NCI-H2227 treated with DMSO at 0.1 percent for 48 hours (cell line): ENCODE results near the gene SYDE1.
"Not testable (repeated sequence)": the region's sequence is repeated elsewhere in the genome, so short reads cannot be mapped to it uniquely, and the experiment has no call there.

Experiments used
- DNase-seq: peaks from one replicate; lab custom pipeline; 2025; lab: John Stamatoyannopoulos, UW

Gene SYDE1

GRCh38 chr19:15107061-15108010 lies at the start of gene SYDE1:
TSS of gene SYDE1 (plus strand) at chr19:15107401. CDS start at chr19:15107434, 33 bp downstream.
- no peak for DNase-seq

GRCh38 chr19:15062036-15062435 lies 45.2 kb upstream of the SYDE1 start:
- no peak for DNase-seq

DNA sequence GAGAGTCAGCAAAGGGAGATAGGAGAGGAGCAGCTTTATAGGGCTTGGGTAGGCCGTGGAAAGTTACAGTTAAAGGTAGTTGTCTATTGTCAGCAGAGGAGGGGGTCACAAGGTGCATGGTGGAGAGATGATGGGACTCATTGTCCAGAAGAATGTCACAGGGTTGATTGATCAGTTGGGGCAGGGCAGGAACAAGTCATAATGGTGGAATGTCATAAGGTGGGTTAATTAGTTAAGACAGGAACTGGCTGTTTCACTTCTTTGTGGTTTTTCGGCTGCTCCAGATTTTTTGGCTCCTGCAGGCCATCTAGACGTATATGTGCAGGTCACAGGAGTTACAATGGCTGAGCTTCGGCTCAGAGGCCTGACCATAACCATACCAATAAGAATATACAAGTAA lies 36.8 kb upstream of the SYDE1 start:
- not testable (repeated sequence) for DNase-seq

- DNase-seq: no peak
Measured at GRCh38 chr19:15072930-15073647, 34.1 kb upstream of the SYDE1 start.

DNA sequence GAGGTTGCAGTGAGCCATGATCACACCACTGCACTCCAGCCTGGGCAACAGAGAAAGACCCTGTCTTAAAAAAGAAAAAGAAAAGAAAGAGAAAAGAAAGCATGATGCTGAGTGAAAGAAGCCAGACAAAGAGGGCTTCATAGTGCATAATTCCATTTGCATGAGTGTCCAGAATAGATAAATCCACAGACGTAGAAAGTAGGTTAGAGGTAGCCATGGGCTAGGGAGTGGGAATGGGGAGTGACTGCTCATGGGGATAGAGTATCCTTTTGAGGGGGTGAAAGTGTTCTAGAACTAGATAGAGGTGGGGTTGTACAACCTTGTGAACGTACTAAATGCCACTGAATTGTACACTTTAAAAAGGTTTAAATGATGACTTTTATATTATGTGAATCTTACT lies 32.8 kb upstream of the SYDE1 start:
- DNase-seq: no peak

DNA sequence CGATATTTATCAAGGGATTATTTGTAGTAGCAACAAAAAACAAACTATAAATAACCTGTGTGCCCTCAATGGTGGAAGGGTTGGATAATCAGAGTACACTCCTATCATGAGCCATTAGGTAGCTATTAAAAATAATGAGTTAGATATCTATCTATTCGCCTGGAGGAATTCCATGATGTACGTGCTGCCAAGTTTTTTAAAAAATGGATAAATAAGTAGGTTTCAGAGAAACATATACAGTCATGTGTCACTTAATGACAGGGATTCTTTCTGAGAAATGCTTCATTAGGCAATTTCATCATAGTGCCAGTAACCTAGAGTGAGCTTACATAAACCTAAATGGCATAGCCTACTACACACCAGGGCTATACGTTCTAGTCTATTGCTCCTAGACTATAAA lies 31.4 kb upstream of the SYDE1 start:
- no peak for DNase-seq

GRCh38 chr19:15080002-15080401 lies 27.2 kb upstream of the SYDE1 start:
- DNase-seq: not testable (repeated sequence)

GRCh38 chr19:15081911-15082310 lies 25.3 kb upstream of the SYDE1 start, which contains the start of gene OR1I1:
TSS of gene OR1I1 (plus strand) at chr19:15082211. CDS start at chr19:15087066, 4,855 bp downstream.
- no peak for DNase-seq

- no peak for DNase-seq
Measured at GRCh38 chr19:15087182-15087581, 20.0 kb upstream of the SYDE1 start.

DNA sequence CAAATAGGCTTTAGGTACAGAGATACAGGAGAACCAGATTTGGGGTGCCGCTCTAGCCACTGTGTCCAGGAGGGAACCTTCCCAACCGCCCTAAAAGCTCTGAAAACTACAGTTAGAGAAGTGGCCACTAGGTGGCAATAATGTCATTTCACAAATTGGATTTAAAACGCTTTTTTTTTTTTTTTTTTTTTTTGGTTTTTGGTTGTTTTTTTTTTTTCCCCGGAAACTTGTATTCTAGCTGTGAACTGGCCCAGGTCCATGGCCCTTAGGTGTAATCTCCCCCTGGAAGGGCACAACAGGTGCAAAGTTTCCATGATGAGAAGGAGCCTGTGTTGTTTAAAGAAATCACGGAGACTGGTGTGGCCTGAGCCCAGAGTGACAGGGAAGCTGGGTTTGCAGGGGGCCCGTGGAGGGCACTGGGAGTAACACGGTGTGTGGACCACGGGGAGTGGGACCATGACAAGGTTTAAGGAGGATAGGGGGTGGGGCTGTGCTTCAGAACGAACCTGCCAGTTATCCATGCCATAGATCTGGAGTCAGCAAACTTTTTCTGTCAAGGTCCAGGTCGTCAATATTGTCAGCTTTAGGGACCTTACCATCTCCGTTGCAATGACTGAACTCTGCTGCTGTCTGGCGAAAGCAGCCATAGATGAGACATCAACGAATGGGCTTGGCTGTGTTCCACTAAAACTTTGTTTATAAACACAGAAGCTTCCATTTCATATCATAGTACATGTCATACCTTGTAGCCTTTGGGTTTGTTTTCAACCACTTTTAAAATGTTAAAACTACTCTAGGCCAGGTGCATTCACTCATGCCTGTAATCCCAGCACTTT lies 15.1 kb upstream of the SYDE1 start:
- peak; percentile 26 for DNase-seq

GRCh38 chr19:15093001-15093400 lies 14.2 kb upstream of the SYDE1 start:
- no peak for DNase-seq

DNA sequence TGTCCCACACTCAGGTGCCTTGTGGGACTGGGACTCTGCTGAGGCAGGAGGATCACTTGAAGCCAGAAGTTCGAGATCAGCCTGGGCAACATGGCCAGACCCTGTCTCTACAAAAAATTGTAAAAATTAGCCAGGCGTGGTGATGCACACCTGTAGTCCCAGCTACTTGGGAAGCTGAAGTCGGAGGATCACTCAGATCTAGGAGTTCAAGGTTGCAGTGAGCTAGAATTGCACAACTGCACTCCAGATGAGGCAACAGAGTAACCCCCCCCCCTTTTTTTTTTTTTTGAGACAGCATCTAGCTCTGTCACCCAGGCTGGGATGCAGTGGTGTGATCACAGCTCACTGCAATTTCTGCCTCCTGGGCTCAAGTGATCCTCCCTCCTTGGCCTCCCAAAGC lies 11.0 kb upstream of the SYDE1 start:
- DNase-seq: no peak

GRCh38 chr19:15097980-15098379 lies 9.2 kb upstream of the SYDE1 start:
- DNase-seq: not testable (repeated sequence)

- no peak for DNase-seq
Measured at GRCh38 chr19:15098460-15098859, 8.7 kb upstream of the SYDE1 start.

- DNase-seq: no peak
Measured at GRCh38 chr19:15099017-15099582, 8.1 kb upstream of the SYDE1 start.

DNA sequence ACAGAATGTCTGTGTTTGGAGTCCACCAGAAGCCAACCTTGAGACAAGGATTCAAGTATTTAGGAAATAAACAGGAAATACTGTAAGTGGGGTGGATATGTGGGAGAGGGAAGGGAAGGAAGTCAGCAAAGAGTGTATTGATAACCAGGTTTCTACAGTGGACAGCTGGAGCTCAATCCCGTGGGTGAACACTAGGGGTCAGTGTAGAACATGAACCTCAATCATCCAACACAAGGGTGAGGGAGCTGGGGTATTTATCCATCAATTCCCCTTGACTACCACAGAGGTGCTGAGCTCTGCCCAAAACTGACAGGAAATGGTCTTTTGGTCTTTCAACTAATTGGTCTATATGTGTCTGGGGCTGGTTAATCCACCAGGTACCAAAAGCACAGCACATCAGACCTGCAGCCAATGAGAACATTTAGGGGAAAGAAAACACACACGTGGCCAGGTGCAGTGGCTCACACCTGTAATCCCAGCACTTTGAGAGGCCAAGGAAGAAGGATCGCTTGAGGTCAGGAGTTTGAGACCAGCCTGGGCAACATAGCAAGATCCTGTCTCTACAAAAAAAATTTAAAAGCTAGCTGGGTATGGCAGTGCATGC lies 5.6 kb upstream of the SYDE1 start:
- no peak for DNase-seq

DNA sequence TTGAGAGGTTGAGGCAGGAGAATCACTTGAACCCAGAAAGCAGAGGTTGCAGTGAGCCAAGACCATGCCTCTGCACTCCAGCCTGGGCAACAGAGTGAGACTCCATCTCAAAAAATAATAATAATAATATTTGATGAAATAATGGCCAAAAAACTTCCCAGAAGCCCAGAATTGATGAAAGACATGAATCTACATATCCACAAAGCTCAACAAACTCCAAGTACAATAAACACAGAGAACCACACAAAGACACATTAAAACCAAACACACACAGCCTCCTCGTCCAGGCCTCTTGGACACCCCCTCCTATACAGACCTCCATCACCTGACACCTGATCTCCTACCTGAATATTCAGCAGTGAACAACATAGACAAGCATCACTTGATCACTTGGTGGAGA lies 3.2 kb upstream of the SYDE1 start:
- no peak for DNase-seq

- DNase-seq: no peak
Measured at GRCh38 chr19:15104411-15104810, 2.8 kb upstream of the SYDE1 start.

GRCh38 chr19:15105044-15105443 lies 2.2 kb upstream of the SYDE1 start:
- no peak for DNase-seq

DNA sequence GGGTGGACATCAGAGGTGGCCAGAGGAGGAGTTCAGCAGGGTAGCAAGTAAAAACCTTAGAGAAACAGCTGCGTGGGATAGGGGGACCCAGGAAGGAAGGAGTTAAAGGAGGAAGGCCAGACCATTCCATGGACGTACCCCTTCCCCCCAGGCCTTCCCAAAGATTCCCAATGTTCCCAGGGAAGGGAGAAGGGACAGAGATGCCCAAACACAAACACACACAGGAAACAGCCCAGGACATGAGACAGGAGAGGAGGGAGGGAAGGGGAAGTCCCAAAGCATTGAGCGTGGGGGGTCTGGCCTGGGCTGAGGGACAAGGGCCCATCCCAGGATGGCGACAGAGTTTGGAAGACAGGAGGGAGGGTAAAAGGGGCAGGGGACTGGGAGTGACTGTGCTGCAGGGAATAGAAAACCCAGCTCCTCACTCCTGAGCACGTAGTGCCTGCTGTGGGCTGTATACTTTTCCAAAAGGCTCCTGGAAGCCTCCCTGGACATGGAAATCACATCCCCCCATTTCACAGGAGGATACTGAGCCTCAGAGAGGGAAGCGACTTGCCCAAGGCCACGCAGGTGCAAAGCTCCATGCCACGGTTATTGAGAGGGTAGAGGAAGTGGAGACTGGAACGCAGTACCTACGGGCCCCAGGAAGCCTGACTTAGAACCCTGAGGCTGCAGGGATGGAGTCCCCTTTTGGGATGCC lies 1.1 kb downstream of the SYDE1 start:
- DNase-seq: no peak
